Measurements from ENCODE around the gene MOG. TPM values are rescaled to one million over a fixed set of nuclear protein-coding genes. Genes with fewer than 3 reads are reported as not detected.

The MOG gene
- total RNA-seq, 1 donor from 2014 or later, result not detected

GRCh38 chr6:29708432-29709179 lies 51.7 kb downstream of the MOG start:
- Mint-ChIP-seq H3K27ac (peak overlapping the region; percentile 65), H3K4me3 (peak overlapping the region; percentile 75), H3K9me3 (peaks cover 3% of the 10 kb centered on the region), H3K4me1 (peaks cover 54% of the 10 kb centered on the region), H3K36me3 (ENCODE audit: low read depth) (no peaks in the 10 kb centered on the region), H3K27me3 (peaks cover 11% of the 10 kb centered on the region)
- intact Hi-C loops (cut with micrococcal nuclease), result loop anchor here (1.0 to 10.0 kb wide), 2 partner anchors 45 to 296 kb away; no protein-coding TSS in a partner anchor
- DNase-seq, result peak; percentile 94

GRCh38 chr6:29709188-29709587 lies 52.3 kb downstream of the MOG start:
- intact Hi-C loops (cut with micrococcal nuclease), result loop anchor here (1.0 to 10.0 kb wide), 2 partner anchors 44 to 296 kb away; no protein-coding TSS in a partner anchor
- peaks cover 7% of the 10 kb centered on the region for H3K27me3 Mint-ChIP-seq
- H3K4me1 Mint-ChIP-seq, result peaks cover 54% of the 10 kb centered on the region
- no peak for DNase-seq
- peak overlapping the region; percentile 75 for H3K4me3 Mint-ChIP-seq
- H3K9me3 Mint-ChIP-seq, result peaks cover 3% of the 10 kb centered on the region
- H3K27ac Mint-ChIP-seq, result peak overlapping the region; percentile 63
- no peaks in the 10 kb centered on the region for H3K36me3 Mint-ChIP-seq (ENCODE audit: low read depth)

GRCh38 chr6:29710281-29710941 lies 53.5 kb downstream of the MOG start:
- intact Hi-C loops (cut with micrococcal nuclease), result no loop called here
- peak; percentile 60 for DNase-seq
- Mint-ChIP-seq H3K27me3 (peaks cover 5% of the 10 kb centered on the region), H3K27ac (peak overlapping the region; percentile 55), H3K36me3 (ENCODE audit: low read depth) (no peaks in the 10 kb centered on the region), H3K4me3 (peak overlapping the region; percentile 43), H3K4me1 (peaks cover 54% of the 10 kb centered on the region), H3K9me3 (peaks cover 3% of the 10 kb centered on the region)

GRCh38 chr6:29720863-29721262 lies 64.0 kb downstream of the MOG start:
- DNase-seq, result no peak
- intact Hi-C loops (cut with micrococcal nuclease), result loop anchor here (5.0 to 10.0 kb wide), 2 partner anchors 221 to 344 kb away; partner anchors contain the start of genes HLA-A, POLR1H and PPP1R11
- H3K27ac Mint-ChIP-seq, result no peak overlapping the region

More at GRCh38 chr6:29720863-29721262, 64.0 kb downstream of the MOG start:
- H3K4me1 Mint-ChIP-seq, result peaks cover 30% of the 10 kb centered on the region
- no peaks in the 10 kb centered on the region for H3K9me3 Mint-ChIP-seq
- peaks cover 25% of the 10 kb centered on the region for H3K36me3 Mint-ChIP-seq (ENCODE audit: low read depth)
- peaks cover 4% of the 10 kb centered on the region for H3K27me3 Mint-ChIP-seq
- H3K4me3 Mint-ChIP-seq, result no peak overlapping the region

Other genes starting within 250 kb of the MOG start
- not detected in 2 replicates for gene OR12D1, start 242.2 kb upstream of the MOG start, total RNA-seq
- not detected in 2 replicates for gene OR10C1, start 217.8 kb upstream of the MOG start, total RNA-seq
- not detected in 2 replicates for gene OR11A1, start 200.0 kb upstream of the MOG start, total RNA-seq
- gene OR2H1, start 199.9 kb upstream of the MOG start, total RNA-seq, result not detected in 2 replicates
- not detected in 2 replicates for gene MAS1L, start 169.1 kb upstream of the MOG start, total RNA-seq
- gene UBD, start 97.4 kb upstream of the MOG start, total RNA-seq, result 0.49 and 0.62 TPM in 2 replicates
- gene OR2H2, start 72.0 kb upstream of the MOG start, total RNA-seq, result not detected in 2 replicates
- gene GABBR1, start 23.9 kb upstream of the MOG start, total RNA-seq, result 20.4 and 24.0 TPM in 2 replicates
- 2.0 and 2.7 TPM in 2 replicates for gene ZFP57, start 24.1 kb downstream of the MOG start, total RNA-seq
- gene HLA-F, start 66.3 kb downstream of the MOG start, total RNA-seq, result 254 and 270 TPM in 2 replicates
- gene HLA-G, start 170.7 kb downstream of the MOG start, total RNA-seq, result 0.85 and 1.2 TPM in 2 replicates